HG03139 (cell line): ENCODE data around the gene KCNB1.

Experiments used
- ATAC-seq: cut with Tn5 transposase; IDR thresholded peaks from one replicate; pipeline ENCODE4 v1.9.1; 2021; ENCODE audit not compliant: unreplicated experiment

Gene KCNB1

DNA sequence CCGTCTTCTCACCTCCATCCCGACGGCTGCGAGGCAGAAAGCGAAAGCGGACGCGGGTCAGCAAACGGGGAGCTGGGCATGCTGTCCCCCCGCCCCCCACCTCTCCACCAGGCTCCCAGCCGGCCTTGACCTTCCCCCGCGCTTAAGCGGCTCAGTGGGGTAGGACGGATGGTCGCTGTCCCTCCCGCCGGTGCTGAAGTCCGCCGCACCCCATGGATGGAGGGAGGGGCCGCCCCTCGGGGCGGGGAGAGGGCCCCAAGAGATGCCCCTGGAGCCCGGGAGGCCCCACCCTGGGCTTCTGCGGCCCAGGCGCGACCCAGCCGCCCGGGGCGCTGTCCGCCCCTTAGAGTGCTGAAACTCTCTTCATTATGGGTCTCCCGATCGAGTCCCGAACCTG, at the start of gene KCNB1:
TSS of gene KCNB1 (minus strand) at position 48 of the 397 bp plus-strand sequence. CDS start 188 bp downstream, outside the sequence.
- ATAC-seq = no peak

- no peak for ATAC-seq
These were observed 47.0 kb upstream of the KCNB1 start for GRCh38 chr20:49529470-49529869.

GRCh38 chr20:49526568-49526967, 44.1 kb upstream of the KCNB1 start:
- ATAC-seq = no peak

DNA sequence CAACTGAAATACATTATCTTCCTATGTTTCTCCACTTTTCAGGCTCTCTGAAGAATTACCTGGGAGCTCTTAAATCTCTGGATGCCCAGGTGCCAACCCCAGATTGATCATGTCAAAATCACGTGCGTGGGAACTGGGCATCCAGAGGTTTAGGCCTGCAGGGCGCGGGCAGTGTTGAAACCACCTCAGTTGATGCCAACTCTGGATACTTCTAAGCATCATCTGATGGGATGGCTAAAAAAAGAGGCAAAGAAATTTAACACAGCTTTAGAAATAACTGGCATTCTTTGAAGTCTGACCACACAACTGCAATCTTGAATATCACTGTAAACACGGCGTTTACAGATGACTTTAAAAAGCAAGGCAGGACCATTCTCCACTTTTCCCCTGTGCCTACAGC, 43.6 kb upstream of the KCNB1 start:
- no peak for ATAC-seq

DNA sequence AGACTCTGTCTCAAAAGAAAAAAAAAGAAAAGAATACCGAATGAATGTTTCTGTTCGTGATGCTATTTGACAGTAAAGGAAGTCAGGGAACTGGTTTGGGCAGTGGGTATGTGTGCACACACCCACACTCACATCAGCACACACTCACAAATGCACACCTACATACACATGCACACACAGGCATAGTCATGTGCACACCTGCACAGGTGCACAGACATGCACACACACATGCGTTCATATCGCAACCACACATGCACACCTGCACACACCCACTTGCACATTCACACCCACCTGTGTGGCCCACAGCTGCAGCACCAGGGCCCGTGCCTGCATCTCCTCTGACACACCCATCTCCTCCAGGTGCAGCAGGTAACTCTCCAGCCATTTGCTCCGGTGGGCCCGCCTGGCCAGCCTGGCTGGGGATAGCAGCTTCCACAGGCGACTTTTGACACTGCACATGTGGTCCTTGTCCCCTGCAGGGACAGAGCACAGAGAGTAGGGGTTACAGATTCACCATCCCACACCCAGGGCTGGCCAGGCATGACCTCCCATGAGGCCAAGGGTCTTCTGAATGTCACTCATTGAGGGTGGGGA, 41.4 kb upstream of the KCNB1 start:
- no peak for ATAC-seq

GRCh38 chr20:49521356-49521755, 38.9 kb upstream of the KCNB1 start:
- no peak for ATAC-seq

- ATAC-seq = no peak
These were observed 37.4 kb upstream of the KCNB1 start for GRCh38 chr20:49519777-49520359.

GRCh38 chr20:49519212-49519712, 36.8 kb upstream of the KCNB1 start:
- no peak for ATAC-seq

- no peak for ATAC-seq
These were observed 36.1 kb upstream of the KCNB1 start for GRCh38 chr20:49518576-49518975.

- no peak for ATAC-seq
These were observed 35.3 kb upstream of the KCNB1 start for GRCh38 chr20:49517805-49518100.

DNA sequence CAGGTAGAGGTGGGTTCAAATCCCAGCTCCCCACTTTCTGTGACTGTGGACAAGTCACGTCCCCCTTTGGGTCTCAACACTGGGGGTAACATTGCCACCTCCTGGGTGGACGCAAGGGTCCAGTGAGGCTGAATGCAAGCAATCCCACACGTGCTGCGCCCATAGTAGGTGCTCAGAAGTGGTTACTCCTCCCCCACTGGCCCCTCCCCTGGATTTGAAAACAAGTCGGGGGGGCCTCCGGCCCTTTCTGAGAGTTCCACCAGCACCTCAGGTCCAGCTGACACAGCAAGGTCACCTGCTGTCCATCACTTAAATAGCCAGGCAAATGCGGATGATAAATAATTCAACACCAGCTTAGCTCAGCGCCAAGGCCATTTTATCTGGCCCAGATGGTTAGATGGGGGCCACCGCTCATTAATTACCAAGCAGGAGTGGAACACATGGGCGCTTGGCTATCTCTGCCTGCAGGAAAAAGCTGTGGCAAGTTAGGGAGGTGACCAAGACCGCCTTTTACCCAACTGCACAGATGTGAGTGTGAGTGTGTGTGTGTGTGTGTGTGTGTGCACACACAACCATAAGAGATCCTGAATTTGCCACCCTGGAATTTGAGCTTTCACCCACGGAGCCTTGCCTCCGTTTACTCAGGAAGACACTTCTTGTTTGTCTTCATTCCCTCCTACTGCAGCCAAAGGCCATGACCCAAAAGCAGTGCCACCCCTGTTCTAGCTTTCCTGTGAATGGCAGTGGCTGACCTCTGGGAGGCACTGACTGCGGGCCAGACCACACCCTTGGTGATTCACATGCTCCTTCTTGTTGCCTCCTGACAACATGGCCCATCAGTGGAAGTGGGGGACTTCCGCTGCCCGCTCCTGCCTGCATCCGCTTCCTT, 34.7 kb upstream of the KCNB1 start:
- no peak for ATAC-seq

DNA sequence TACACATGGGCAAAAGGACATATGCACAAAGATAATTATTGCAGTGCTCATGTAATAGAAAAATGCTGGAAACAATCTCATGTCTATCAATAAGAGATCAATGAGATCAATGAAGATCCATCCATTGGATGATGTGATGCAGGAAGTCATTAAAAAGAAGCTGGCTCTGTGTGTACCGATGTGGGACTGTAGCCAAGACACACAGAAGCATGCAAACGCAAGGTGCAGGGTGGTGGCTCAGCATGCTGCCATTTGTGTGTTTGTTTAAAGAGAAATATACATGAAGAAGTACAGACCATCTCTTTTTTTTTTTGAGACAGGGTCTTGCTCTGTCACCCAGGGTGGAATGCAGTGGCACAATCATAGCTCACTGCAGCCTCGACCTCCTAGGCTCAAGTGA, 33.1 kb upstream of the KCNB1 start:
- no peak for ATAC-seq

DNA sequence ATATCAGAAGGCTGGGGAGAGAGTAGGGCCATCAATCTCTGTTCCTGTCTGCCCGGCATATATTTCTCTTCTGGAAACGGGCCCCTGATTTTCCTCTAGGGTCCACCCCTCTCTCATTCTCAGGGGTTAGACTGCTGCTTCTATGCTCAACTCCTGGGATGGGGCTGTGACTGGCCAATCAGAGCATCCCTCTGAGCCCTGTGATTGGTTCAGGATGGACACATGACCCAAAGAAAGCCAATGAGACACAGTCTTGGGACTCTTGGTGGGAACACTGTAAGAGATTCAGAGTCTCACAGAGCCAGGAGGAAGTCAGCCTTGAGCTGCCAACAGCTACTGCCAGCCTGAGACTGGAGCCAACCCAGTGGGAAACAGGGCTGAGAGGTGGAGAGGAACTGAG, 31.0 kb upstream of the KCNB1 start:
- no peak for ATAC-seq

GRCh38 chr20:49513009-49513408, 30.5 kb upstream of the KCNB1 start:
- ATAC-seq = no peak

GRCh38 chr20:49511788-49512525, 29.5 kb upstream of the KCNB1 start:
- no peak for ATAC-seq

GRCh38 chr20:49510562-49511122, 28.2 kb upstream of the KCNB1 start:
- no peak for ATAC-seq

GRCh38 chr20:49508435-49509199, 26.1 kb upstream of the KCNB1 start:
- no peak for ATAC-seq

GRCh38 chr20:49507741-49508434, 25.4 kb upstream of the KCNB1 start:
- no peak for ATAC-seq

GRCh38 chr20:49505518-49505917, 23.1 kb upstream of the KCNB1 start:
- ATAC-seq = no peak

- no peak for ATAC-seq
These were observed 20.7 kb upstream of the KCNB1 start for GRCh38 chr20:49503176-49503575.
